GM19035 (cell line): ENCODE results near the gene DHRSX.
"Not testable (repeated sequence)": the region's sequence is repeated elsewhere in the genome, so short reads cannot be mapped to it uniquely, and the experiment has no call there.

ENCODE experiments used
- ATAC-seq: cut with Tn5 transposase; IDR thresholded peaks from one replicate; pipeline ENCODE4 v1.9.1; 2021; ENCODE audit not compliant: unreplicated experiment

Gene DHRSX

GRCh38 chrX:2500803-2501558, at the start of gene DHRSX, which contains the start of gene ZBED1:
Gene DHRSX, minus strand, starts transcription at chrX:2500976. Its CDS starts 51 bp downstream, at chrX:2500925.
Gene ZBED1, minus strand, starts transcription at chrX:2500976. Its CDS starts 10,257 bp downstream, at chrX:2490719.
- ATAC-seq, result peak; percentile 70

- no peak for ATAC-seq
Observed at GRCh38 chrX:2549876-2550275, 49.1 kb upstream of the DHRSX start.

- no peak for ATAC-seq
Observed at GRCh38 chrX:2548711-2549423, 48.1 kb upstream of the DHRSX start.

GRCh38 chrX:2547736-2548135, 47.0 kb upstream of the DHRSX start:
- no peak for ATAC-seq

GRCh38 chrX:2546496-2546895, 45.7 kb upstream of the DHRSX start:
- no peak for ATAC-seq

GRCh38 chrX:2545144-2545543, 44.4 kb upstream of the DHRSX start:
- no peak for ATAC-seq

- no peak for ATAC-seq
Observed at GRCh38 chrX:2542826-2543521, 42.2 kb upstream of the DHRSX start.

GRCh38 chrX:2541603-2542002, 40.8 kb upstream of the DHRSX start:
- no peak for ATAC-seq

- ATAC-seq, result no peak
Observed at GRCh38 chrX:2540426-2540947, 39.7 kb upstream of the DHRSX start.

- no peak for ATAC-seq
Observed at GRCh38 chrX:2539586-2539985, 38.8 kb upstream of the DHRSX start.

GRCh38 chrX:2538031-2538757, 37.4 kb upstream of the DHRSX start:
- no peak for ATAC-seq

GRCh38 chrX:2536974-2537373, 36.2 kb upstream of the DHRSX start:
- ATAC-seq, result no peak

- no peak for ATAC-seq
Observed at GRCh38 chrX:2536141-2536540, 35.4 kb upstream of the DHRSX start.

- not testable (repeated sequence) for ATAC-seq
Observed at GRCh38 chrX:2534261-2535021, 33.7 kb upstream of the DHRSX start.

GRCh38 chrX:2533424-2533823, 32.6 kb upstream of the DHRSX start:
- ATAC-seq, result no peak

GRCh38 chrX:2526390-2526789, 25.6 kb upstream of the DHRSX start:
- no peak for ATAC-seq

GRCh38 chrX:2523911-2524310, 23.1 kb upstream of the DHRSX start:
- ATAC-seq, result no peak

GRCh38 chrX:2521927-2522386, 21.2 kb upstream of the DHRSX start:
- peak; percentile 51 for ATAC-seq

GRCh38 chrX:2521092-2521926, 20.5 kb upstream of the DHRSX start:
- peak; percentile 68 for ATAC-seq
